Ovary (tissue), 9 donors: Measurements from ENCODE around the gene MT1X. TPM values are rescaled to one million over a fixed set of nuclear protein-coding genes. Genes with fewer than 3 reads are reported as not detected.
"Not testable (repeated sequence)": the region's sequence is repeated elsewhere in the genome, so short reads cannot be mapped to it uniquely, and the experiment has no call there.

Source experiments
- DNase-seq, 5 donors: peaks; one replicate each; pipeline ENCODE4 v3.0.0-alpha.2; 2019 to 2020
- H3K27ac ChIP-seq, 2 donors: fragments of 200-600 bp; one replicate each; pipeline versions ENCODE4 v1.5.1 to v1.8.0; 2019 to 2022
- H3K27me3 ChIP-seq: fragments of 200-600 bp; one replicate; pipeline ENCODE4 v1.8.0; 2022
- H3K36me3 ChIP-seq: fragments of 200-600 bp; sonication (generic); one replicate; pipeline ENCODE4 v1.5.1; 2019
- H3K4me1 ChIP-seq: one replicate; pipeline ENCODE4 v1.8.1; 2013; ENCODE audit warnings: mild to moderate bottlenecking, moderate library complexity; ENCODE audit not compliant: insufficient read depth
- H3K4me3 ChIP-seq: fragments of 200-600 bp; sonication (generic); one replicate; pipeline ENCODE4 v1.5.1; 2017
- H3K9me3 ChIP-seq, 2 donors: fragments of 200-600 bp in 1 of 2; sonication (generic) in 1 of 2; one replicate each; pipeline versions ENCODE4 v1.5.1 to v1.8.1; 2013 to 2019; ENCODE audit warnings: mild to moderate bottlenecking in 1 of 2, moderate library complexity in 1 of 2
- EP300 ChIP-seq: sonication (generic); formaldehyde crosslinking; IDR thresholded peaks from one replicate; pipeline ENCODE4 v1.6.1; 2017; ENCODE audit warnings: antibody characterized with exemption
- POLR2A ChIP-seq: fragments of 450-650 bp; IDR thresholded peaks from one replicate; pipeline ENCODE4 v1.6.1; 2017; ENCODE audit warnings: antibody characterized with exemption, mild to moderate bottlenecking, moderate library complexity
- WGBS, 3 donors: extraction: QIAGEN DNeasy Blood & Tissue Kit in 1 of 3; methylation state at CpG; one replicate each; pipeline versions ENCODE4 v1.1.5 to v1.1.7; 2013 to 2017; 5-methylcytosine and 5-hydroxymethylcytosine counted together
- intact Hi-C, 4 donors: fragments of 100-400 bp; cut with DNase I; formaldehyde crosslinking; loops; one replicate each; pipeline versions ENCODE4 v1.11.0 to v1.15.1; 2022 to 2023
- polyA plus RNA-seq, 2 donors: library from polyadenylated mRNA; stranded (reverse); fragments of 200-250 nt in 1 of 2; fragments of 350-450 nt in 1 of 2; fragmentation: Illumina TruSeq in 1 of 2; extraction: RNeasy Lipid Tissue Mini Kit (QIAGEN cat#74804) in 1 of 2; gene quantifications; one replicate each; pipeline ENCODE4 v1.2.3, GENCODE V29; 2013 to 2014
- total RNA-seq, 7 donors: library from RNA; depleted of rRNA in 2 of 7; stranded (reverse); fragments of >200 nt in 2 of 7; fragmentation: NEBNext Ultra II Directional in 3 of 7; extraction: Animal tissue kit (Norgen Biotek cat#: 25700) in 3 of 7; gene quantifications; one replicate each; pipeline versions ENCODE4 v1.1.0 to v1.2.4, GENCODE V29; 2016 to 2023
- TF ChIP-seq, protein P1 (sequence below), 3 donors: fragments of 450-650 bp in 2 of 3; fragments of 200-600 bp in 1 of 3; IDR thresholded peaks; one replicate each; pipeline versions ENCODE4 v1.5.1 to v1.8.0; 2016 to 2022; ENCODE audit warnings: antibody characterized with exemption in 3 of 3, mild to moderate bottlenecking in 1 of 3
- donor health status: DM: no; HTN: no; CAD: no; lungs with moderate emphysema.
- donor health status: DM: no; HTN: no; CAD: no.
- donor health status: Bipolar disorder and iron deficiency.
- donor health status: DM: yes; HTN: yes; CAD: no.
- donor health status: DM: no; HTN: no; CAD: no.
- donor health status: DM: yes; HTN: yes; CAD: no.

Gene MT1X
- total and polyA plus RNA-seq, 9 donors = 10.0 to 1,106 (median 141) TPM

DNA sequence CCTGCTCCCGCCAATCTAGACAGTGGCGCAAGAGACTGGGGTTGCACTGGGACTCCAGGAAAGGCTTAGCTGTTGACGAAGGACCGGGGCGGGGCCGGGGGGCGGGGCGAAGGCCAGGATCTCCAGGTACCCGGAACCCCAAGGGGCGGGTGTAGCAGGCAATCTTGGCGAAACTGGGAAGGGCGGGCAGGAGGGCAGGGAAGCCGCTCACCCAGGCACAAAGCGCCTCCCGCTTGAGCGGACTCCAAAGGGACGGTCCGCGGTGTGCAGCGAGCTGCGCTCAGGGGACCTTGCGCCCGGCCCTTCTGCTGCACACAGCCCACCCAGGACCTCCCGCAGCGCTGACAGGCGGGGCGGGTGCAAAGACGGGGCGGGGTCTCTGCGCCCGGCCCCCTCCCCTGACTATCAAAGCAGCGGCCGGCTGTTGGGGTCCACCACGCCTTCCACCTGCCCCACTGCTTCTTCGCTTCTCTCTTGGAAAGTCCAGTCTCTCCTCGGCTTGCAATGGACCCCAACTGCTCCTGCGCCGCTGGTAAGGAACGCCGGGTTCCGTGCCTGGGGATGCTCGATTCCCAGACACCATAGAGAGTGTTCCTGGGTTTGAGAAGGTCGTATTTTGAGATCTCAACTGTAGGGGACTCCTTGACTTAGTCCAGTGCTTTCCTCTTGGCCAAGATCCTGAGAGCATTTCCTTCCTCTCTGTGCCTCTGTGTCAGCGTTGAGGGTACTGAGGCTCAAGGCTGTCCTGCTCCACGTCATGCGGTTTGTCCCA is 24.5 kb upstream of the MT1X start, which contains the start of gene MT1F:
MT1F (plus strand) TSS at position 405 of the 772 bp plus-strand sequence; CDS start at position 505, 100 bp downstream.
- no peaks in the 10 kb centered on the region for H3K9me3 ChIP-seq
- intact Hi-C loops = no loop called here
- H3K4me1 ChIP-seq = no peaks in the 10 kb centered on the region
- H3K27me3 ChIP-seq = no peaks in the 10 kb centered on the region
- TF ChIP-seq, protein P1, sequence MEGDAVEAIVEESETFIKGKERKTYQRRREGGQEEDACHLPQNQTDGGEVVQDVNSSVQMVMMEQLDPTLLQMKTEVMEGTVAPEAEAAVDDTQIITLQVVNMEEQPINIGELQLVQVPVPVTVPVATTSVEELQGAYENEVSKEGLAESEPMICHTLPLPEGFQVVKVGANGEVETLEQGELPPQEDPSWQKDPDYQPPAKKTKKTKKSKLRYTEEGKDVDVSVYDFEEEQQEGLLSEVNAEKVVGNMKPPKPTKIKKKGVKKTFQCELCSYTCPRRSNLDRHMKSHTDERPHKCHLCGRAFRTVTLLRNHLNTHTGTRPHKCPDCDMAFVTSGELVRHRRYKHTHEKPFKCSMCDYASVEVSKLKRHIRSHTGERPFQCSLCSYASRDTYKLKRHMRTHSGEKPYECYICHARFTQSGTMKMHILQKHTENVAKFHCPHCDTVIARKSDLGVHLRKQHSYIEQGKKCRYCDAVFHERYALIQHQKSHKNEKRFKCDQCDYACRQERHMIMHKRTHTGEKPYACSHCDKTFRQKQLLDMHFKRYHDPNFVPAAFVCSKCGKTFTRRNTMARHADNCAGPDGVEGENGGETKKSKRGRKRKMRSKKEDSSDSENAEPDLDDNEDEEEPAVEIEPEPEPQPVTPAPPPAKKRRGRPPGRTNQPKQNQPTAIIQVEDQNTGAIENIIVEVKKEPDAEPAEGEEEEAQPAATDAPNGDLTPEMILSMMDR (IDR thresholded peaks at IDR 0.05) = no peak
- TF ChIP-seq POLR2A (no peak), EP300 (no peak)
- peak within 1 kb of the TSS; percentile 35 for H3K4me3 ChIP-seq
- peak in 2 of 5 donors; percentile 61 to 62 for DNase-seq
- no peaks in the 10 kb centered on the region for H3K36me3 ChIP-seq
- 2 to 6% (median 3%) methylated on average over 11 to 46 of the region's 46 CpGs for WGBS, 3 donors
- no peak within 1 kb of the TSS for H3K27ac ChIP-seq

DNA sequence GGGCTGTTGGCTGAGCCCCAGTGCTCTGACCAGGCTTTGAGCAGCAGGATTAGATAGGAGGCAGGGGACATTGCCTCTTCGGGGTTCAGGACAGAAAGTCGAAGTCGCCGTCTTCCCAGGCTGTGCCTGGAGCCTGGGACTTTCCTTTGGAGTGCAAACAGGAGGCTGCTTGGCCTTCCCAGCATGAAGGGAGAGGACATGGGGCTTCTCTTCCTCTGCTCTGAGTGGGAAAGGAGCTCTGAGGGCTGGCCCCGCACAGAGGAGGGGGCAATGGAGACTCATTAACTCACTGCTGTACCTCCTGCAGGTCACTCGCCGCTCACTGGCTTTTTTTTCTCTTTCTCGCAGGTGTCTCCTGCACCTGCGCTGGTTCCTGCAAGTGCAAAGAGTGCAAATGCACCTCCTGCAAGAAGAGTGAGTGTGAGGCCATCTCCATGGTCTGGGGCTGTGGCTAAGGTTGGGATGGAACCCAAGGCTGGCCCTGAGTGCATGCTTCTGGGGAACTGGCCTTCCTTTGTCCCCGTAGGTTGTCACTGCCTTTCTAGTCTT is 23.9 kb upstream of the MT1X start:
- no peak for TF ChIP-seq EP300
- TF ChIP-seq, protein P1 (IDR thresholded peaks at IDR 0.05) = no peak
- peak in 1 of 5 donors; percentile 37 for DNase-seq
- Histone ChIP-seq H3K27ac (no peak overlapping the region), H3K4me1 (no peaks in the 10 kb centered on the region), H3K36me3 (no peaks in the 10 kb centered on the region), H3K27me3 (no peaks in the 10 kb centered on the region), H3K9me3 (no peaks in the 10 kb centered on the region), H3K4me3 (peak overlapping the region; percentile 35)
- intact Hi-C loops = no loop called here
- 17 to 24% (median 20%) methylated on average over 10 of the region's 10 CpGs for WGBS, 3 donors

DNA sequence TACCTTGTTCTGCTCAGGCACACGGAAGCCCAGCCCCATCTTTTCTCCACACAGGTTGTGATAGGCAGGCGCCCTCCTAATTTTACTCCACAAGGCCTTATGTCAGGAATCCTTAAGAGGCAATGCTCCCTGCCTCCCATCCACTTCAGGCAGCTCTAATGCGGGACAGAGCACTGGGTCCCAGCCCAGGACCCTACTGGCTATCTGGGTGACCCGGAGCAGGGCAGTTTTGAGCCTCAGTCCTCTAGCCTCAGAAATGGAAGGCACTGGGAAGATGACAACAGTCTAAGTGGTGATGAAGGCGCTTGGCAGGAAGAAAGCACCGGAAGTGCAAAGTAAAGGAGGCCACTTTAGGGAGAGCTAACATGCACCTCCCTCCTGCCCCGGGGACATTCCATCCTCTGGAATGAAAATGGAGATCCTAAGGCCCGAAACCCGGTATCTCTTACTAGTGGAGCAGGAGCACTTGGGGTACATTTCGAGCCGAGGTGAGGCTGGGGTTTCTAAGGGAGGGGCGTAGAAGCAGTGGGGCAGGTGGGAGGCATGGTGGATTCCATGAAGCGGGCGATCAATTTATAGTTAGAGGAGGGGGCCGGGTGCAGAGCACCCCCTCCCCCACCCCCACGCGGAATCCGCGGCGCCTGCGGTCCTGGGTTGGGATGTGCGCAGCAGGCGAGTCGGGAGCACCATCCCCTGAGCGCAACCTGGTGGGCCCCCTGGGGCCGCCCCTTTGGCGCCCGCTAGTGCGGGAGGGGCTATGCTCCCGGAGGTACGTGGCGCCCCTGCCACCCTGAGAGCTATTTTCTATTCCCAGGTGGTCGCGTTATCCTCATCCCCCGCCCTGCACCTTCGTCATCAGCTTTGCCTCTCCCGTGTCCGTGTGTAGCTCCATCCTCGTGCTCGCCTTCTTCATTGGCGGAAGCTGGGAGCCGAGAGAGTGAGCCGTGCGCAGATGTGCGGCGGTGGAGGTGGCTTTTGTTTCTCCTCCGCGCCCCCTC is 19.6 kb upstream of the MT1X start:
- DNase-seq = no peak
- Histone ChIP-seq H3K36me3 (no peaks in the 10 kb centered on the region), H3K9me3 (no peaks in the 10 kb centered on the region), H3K4me1 (no peaks in the 10 kb centered on the region), H3K27ac (no peak overlapping the region), H3K4me3 (no peak overlapping the region), H3K27me3 (no peaks in the 10 kb centered on the region)
- TF ChIP-seq POLR2A (no peak), EP300 (no peak)
- TF ChIP-seq, protein P1 (IDR thresholded peaks at IDR 0.05) = no peak
- 8 to 14% (median 10%) methylated on average over 44 to 48 of the region's 48 CpGs for WGBS, 3 donors
- intact Hi-C loops = no loop called here

DNA sequence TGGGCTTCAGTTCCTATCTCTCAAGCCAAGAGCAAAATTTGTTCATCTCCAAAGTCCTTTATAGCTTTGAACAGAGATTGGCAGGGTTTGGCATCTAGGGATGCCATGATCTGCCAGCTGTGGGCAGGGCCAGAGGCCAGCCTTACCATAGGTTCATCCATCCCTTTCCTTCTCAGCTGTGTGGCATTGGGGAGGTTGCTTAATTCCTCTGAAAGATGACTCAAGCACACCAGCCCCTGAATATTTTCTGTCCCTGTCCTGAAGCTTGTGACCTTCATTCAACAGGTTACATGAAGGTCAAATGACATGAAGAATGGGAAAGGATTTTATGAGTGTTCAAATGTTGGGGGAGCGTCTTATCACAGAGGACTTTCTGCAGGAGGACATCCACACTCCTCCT is 17.8 kb upstream of the MT1X start:
- TF ChIP-seq POLR2A (no peak), EP300 (no peak)
- TF ChIP-seq, protein P1 (IDR thresholded peaks at IDR 0.05) = no peak
- Histone ChIP-seq H3K36me3 (no peaks in the 10 kb centered on the region), H3K4me3 (no peak overlapping the region), H3K4me1 (no peaks in the 10 kb centered on the region), H3K27ac (no peak overlapping the region), H3K27me3 (no peaks in the 10 kb centered on the region), H3K9me3 (no peaks in the 10 kb centered on the region)
- intact Hi-C loops = no loop called here
- WGBS, 3 donors = 85 to 100% (median 88%) methylated on average over 1 of the region's 1 CpG
- no peak for DNase-seq

DNA sequence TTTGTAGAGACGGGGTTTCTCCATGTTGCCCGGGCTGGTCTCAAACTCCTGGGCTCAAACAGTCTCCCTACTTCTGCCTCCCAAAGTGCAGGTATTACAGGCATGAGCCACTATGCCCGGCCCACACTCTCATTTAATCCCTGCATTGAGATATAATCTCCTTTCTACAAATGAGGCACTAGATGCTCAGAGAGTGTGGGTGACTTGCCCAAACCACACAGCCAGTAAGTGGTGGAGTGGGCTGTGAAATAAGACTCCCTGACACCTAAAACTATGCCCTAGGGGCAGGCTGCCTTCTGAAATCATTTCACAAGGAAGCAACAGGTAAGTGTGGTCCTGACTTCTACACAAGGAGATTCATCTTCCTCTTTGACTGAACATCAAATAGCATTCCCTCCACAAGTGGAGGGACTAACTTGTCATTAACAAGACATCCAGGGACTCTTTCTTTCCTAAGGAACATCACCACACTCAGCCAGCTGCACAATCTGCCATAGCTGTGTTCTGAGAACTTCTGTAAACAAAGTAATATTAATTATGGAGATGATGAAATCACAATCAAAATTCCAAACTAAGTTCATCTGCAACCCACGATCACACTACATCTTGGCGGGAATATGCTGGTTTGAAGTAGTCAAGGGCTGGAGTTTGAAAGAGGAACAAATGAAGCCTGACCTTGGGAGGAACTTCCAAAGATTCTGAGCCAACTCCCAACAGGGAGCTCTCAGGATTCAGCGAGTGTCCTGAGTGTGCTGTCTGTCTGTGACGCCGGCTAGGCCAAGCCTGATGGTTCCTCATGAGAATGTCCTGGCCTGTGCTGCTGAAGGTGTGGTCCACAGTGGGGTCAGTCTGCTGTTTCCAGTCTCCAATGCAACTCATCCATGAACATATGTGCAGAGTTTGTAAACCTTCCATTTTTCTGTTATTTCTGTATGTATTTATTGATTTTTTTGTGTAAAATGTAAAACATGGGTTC is 16.7 kb upstream of the MT1X start:
- DNase-seq, intact Hi-C loops: not testable (repeated sequence)

More for the DNA sequence above, 16.7 kb upstream of the MT1X start:
- H3K4me1 ChIP-seq, H3K4me3 ChIP-seq, H3K9me3 ChIP-seq, H3K27me3 ChIP-seq, H3K27ac ChIP-seq, H3K36me3 ChIP-seq: not testable (repeated sequence)
- whole genome bisulfite sequencing, 3 donors = 61 to 69% (median 66%) methylated on average over 8 of the region's 8 CpGs
